Activated CD4-positive, alpha-beta T cell treated with anti-CD3 and anti-CD28 coated beads, Interleukin-2, Interleukin-6, amounts not matched to agents 100 ng/mL and 50 ng/mL, durations not matched to agents 16 hours and 8 hours (primary cell): ENCODE results near the gene NAGPA.
"Not testable (repeated sequence)": the region's sequence is repeated elsewhere in the genome, so short reads cannot be mapped to it uniquely, and the experiment has no call there.

Experiments used
- DNase-seq: peaks from one replicate; pipeline ENCODE4 v3.0.0-alpha.2; 2020

The NAGPA gene

GRCh38 chr16:5060073-5060641 is 26.4 kb upstream of the NAGPA start:
- DNase-seq: no peak

GRCh38 chr16:5059386-5060072 is 25.8 kb upstream of the NAGPA start:
- no peak for DNase-seq

GRCh38 chr16:5058476-5058875 is 24.7 kb upstream of the NAGPA start:
- DNase-seq: no peak

GRCh38 chr16:5056352-5056751 is 22.6 kb upstream of the NAGPA start:
- peak; percentile 67 for DNase-seq

- no peak for DNase-seq
These were observed 21.4 kb upstream of the NAGPA start for GRCh38 chr16:5054876-5055865.

- no peak for DNase-seq
These were observed 13.2 kb upstream of the NAGPA start for GRCh38 chr16:5046914-5047313.

- no peak for DNase-seq
These were observed 11.9 kb upstream of the NAGPA start for GRCh38 chr16:5045499-5046115.

GRCh38 chr16:5044581-5044980 is 10.8 kb upstream of the NAGPA start:
- not testable (repeated sequence) for DNase-seq

- no peak for DNase-seq
These were observed 10.3 kb upstream of the NAGPA start for GRCh38 chr16:5044011-5044540.

GRCh38 chr16:5042574-5043171 is 8.9 kb upstream of the NAGPA start:
- DNase-seq: no peak

GRCh38 chr16:5041600-5042133 is 7.9 kb upstream of the NAGPA start:
- no peak for DNase-seq

- DNase-seq: no peak
These were observed 6.7 kb upstream of the NAGPA start for GRCh38 chr16:5040451-5040850.

- DNase-seq: no peak
These were observed 2.8 kb upstream of the NAGPA start for GRCh38 chr16:5036228-5037156.

GRCh38 chr16:5035909-5036227 is 2.1 kb upstream of the NAGPA start:
- DNase-seq: no peak

- no peak for DNase-seq
These were observed 410 bp upstream of the NAGPA start for GRCh38 chr16:5034167-5034523.

- DNase-seq: no peak
These were observed 977 bp downstream of the NAGPA start for GRCh38 chr16:5032748-5033167.

GRCh38 chr16:5031601-5032000 is 2.1 kb downstream of the NAGPA start:
- no peak for DNase-seq

- no peak for DNase-seq
These were observed 3.4 kb downstream of the NAGPA start for GRCh38 chr16:5030251-5030870.

- no peak for DNase-seq
These were observed 4.7 kb downstream of the NAGPA start for GRCh38 chr16:5028950-5029475.

- DNase-seq: no peak
These were observed 6.0 kb downstream of the NAGPA start for GRCh38 chr16:5027575-5028235.
